Frontal cortex (tissue), 4 donors: ENCODE measurements around the gene LGI4. TPM values are rescaled to one million over a fixed set of nuclear protein-coding genes. Genes with fewer than 3 reads are reported as not detected.
"Not testable (repeated sequence)": the region's sequence is repeated elsewhere in the genome, so short reads cannot be mapped to it uniquely, and the experiment has no call there.

ENCODE experiments used
- DNase-seq, 2 donors: peaks; one replicate each; pipeline ENCODE4 v3.0.0; 2012; ENCODE audit warnings: low spot score in 2 of 2
- FAIRE-seq: peaks from 2 replicates; lab custom pipeline; 2012; peaks lifted over from hg19 to GRCh38; lab: Jason Lieb, UNC
- total RNA-seq: library from RNA; depleted of rRNA; stranded (reverse); fragments of >200 nt; gene quantifications from one replicate; pipeline ENCODE4 v1.2.3, GENCODE V29; 2014
- donor health status: control.
- donor health status: control.
- donor health status: control.

The LGI4 gene
- total RNA-seq, 1 donor from 2014 or later: 9.0 TPM

GRCh38 chr19:35143818-35144217 is 9.0 kb upstream of the LGI4 start:
- DNase-seq: no peak
- FAIRE-seq: no peak

GRCh38 chr19:35143231-35143715 is 8.4 kb upstream of the LGI4 start, which contains the start of gene FXYD7:
TSS of gene FXYD7 (plus strand) at chr19:35143255. CDS start at chr19:35143334, 79 bp downstream.
- no peak for FAIRE-seq
- no peak for DNase-seq

GRCh38 chr19:35142606-35143230 is 7.9 kb upstream of the LGI4 start:
- FAIRE-seq (no peak), DNase-seq (peak; percentile 77 to 80)

GRCh38 chr19:35141837-35142605 is 7.2 kb upstream of the LGI4 start:
- DNase-seq (no peak), FAIRE-seq (no peak)

GRCh38 chr19:35140962-35141836 is 6.3 kb upstream of the LGI4 start:
- FAIRE-seq (no peak), DNase-seq (peak; percentile 98)

- no peak for DNase-seq
- FAIRE-seq: no peak
Observed at GRCh38 chr19:35140207-35140961, 5.5 kb upstream of the LGI4 start.

- DNase-seq: no peak
- FAIRE-seq: no peak
Observed at GRCh38 chr19:35138305-35138892, 3.5 kb upstream of the LGI4 start, which contains the start of gene FXYD1. TSS of gene FXYD1 (plus strand) at chr19:35138824. CDS start at chr19:35140080, 1,256 bp downstream.

- FAIRE-seq (no peak), DNase-seq (no peak)
Observed at GRCh38 chr19:35136977-35137702, 2.3 kb upstream of the LGI4 start.

- no peak for DNase-seq
- FAIRE-seq: no peak
Observed at GRCh38 chr19:35136231-35136630, 1.4 kb upstream of the LGI4 start.

- DNase-seq: peak; percentile 89 to 90
- no peak for FAIRE-seq
Observed at GRCh38 chr19:35135389-35135909, 590 bp upstream of the LGI4 start.

- no peak for FAIRE-seq
- DNase-seq: no peak
Observed at GRCh38 chr19:35133826-35134225, 1.0 kb downstream of the LGI4 start.

- FAIRE-seq (no peak), DNase-seq (no peak)
Observed at GRCh38 chr19:35132254-35132653, 2.6 kb downstream of the LGI4 start.

- DNase-seq (no peak), FAIRE-seq (no peak)
Observed at GRCh38 chr19:35130761-35131720, 3.8 kb downstream of the LGI4 start.

GRCh38 chr19:35129724-35130274 is 5.1 kb downstream of the LGI4 start:
- not testable (repeated sequence) for FAIRE-seq, DNase-seq

GRCh38 chr19:35128398-35129057 is 6.3 kb downstream of the LGI4 start:
- FAIRE-seq: no peak
- no peak for DNase-seq

- DNase-seq (no peak), FAIRE-seq (no peak)
Observed at GRCh38 chr19:35127871-35128270, 7.0 kb downstream of the LGI4 start.
